T-helper 17 cell (primary cell): ENCODE data around the gene SMDT1. TPM values are rescaled to one million over a fixed set of nuclear protein-coding genes. Genes with fewer than 3 reads are reported as not detected.
"Not testable (repeated sequence)": the region's sequence is repeated elsewhere in the genome, so short reads cannot be mapped to it uniquely, and the experiment has no call there.

ENCODE experiments used
- ATAC-seq: fragments of 150-1000 bp; cut with Tn5 transposase; 2 replicates; pipeline ENCODE4 v1.10.0; 2021; ENCODE audit warnings: mild to moderate bottlenecking, moderate library complexity
- DNase-seq, 3 donors: peaks; one replicate each; pipeline versions ENCODE4 v3.0.0 to v3.0.0-alpha.2; 2020 to 2021
- H3K9me3 ChIP-seq: one replicate; pipeline ENCODE4 v1.7.0; 2013; ENCODE audit warnings: low read length, mild to moderate bottlenecking; ENCODE audit not compliant: control insufficient read depth, poor library complexity, severe bottlenecking
- H3K27ac Mint-ChIP-seq: one replicate; pipeline ENCODE4 v1.8.0; 2022; ENCODE audit warnings: mild to moderate bottlenecking, moderate library complexity, mixed read lengths
- H3K27me3 Mint-ChIP-seq: one replicate; pipeline ENCODE4 v1.8.0; 2022; ENCODE audit warnings: mixed read lengths
- H3K36me3 Mint-ChIP-seq: one replicate; pipeline ENCODE4 v1.8.0; 2022; ENCODE audit warnings: low read depth, mixed read lengths
- H3K4me1 Mint-ChIP-seq: one replicate; pipeline ENCODE4 v1.8.0; 2022; ENCODE audit warnings: mild to moderate bottlenecking, mixed read lengths
- H3K4me3 Mint-ChIP-seq: one replicate; pipeline ENCODE4 v1.8.0; 2022; ENCODE audit warnings: mild to moderate bottlenecking, moderate library complexity, mixed read lengths
- total RNA-seq, 4 donors: library from RNA in 2 of 4; stranded (reverse) in 2 of 4; gene quantifications; one replicate each; pipeline ENCODE4 v1.2.3 and lab custom pipeline; 2022 to 2026

Gene SMDT1
- total RNA-seq, 2 donors from 2014 or later, result 43.7 to 96.1 TPM

GRCh38 chr22:42130639-42131431 is 51.3 kb downstream of the SMDT1 start, which contains the start of gene CYP2D6:
TSS of gene CYP2D6 (minus strand) at chr22:42130810. CDS start at chr22:42130791, 19 bp downstream.
- ATAC-seq, H3K9me3 ChIP-seq: not testable (repeated sequence)

GRCh38 chr22:42131562-42131961 is 52.1 kb downstream of the SMDT1 start:
- Mint-ChIP-seq H3K27me3 (no peaks in the 10 kb centered on the region), H3K4me1 (peaks cover 9% of the 10 kb centered on the region), H3K4me3 (no peak overlapping the region), H3K36me3 (no peaks in the 10 kb centered on the region), H3K27ac (peak overlapping the region; percentile 39)
- no peak for ATAC-seq
- H3K9me3 ChIP-seq, result no peaks in the 10 kb centered on the region
- DNase-seq, result no peak

More at GRCh38 chr22:42130639-42131431, 51.3 kb downstream of the SMDT1 start, which contains the start of gene CYP2D6:
- H3K27me3 Mint-ChIP-seq, H3K4me3 Mint-ChIP-seq, DNase-seq, H3K36me3 Mint-ChIP-seq, H3K4me1 Mint-ChIP-seq: not testable (repeated sequence)
- H3K27ac Mint-ChIP-seq, result peak within 1 kb of the TSS; percentile 39

GRCh38 chr22:42132457-42132856 is 53.0 kb downstream of the SMDT1 start:
- H3K9me3 ChIP-seq, result no peaks in the 10 kb centered on the region
- ATAC-seq (no peak), DNase-seq (no peak)
- Mint-ChIP-seq H3K27me3 (no peaks in the 10 kb centered on the region), H3K4me3 (no peak overlapping the region), H3K4me1 (peaks cover 9% of the 10 kb centered on the region), H3K27ac (no peak overlapping the region), H3K36me3 (no peaks in the 10 kb centered on the region)

Other genes starting within 250 kb of the SMDT1 start
- 100 to 1,000 TPM; 102 to 106 TPM for gene SREBF2, start 246.6 kb upstream of the SMDT1 start, total RNA-seq
- 1 to 10 TPM in 1 of 2 donors, not detected in 1; 1.6 TPM for gene SHISA8, start 164.6 kb upstream of the SMDT1 start, total RNA-seq
- gene TNFRSF13C, start 152.9 kb upstream of the SMDT1 start, total RNA-seq, result 10 to 100 TPM; 10.2 to 23.9 TPM
- 10 to 100 TPM; 26.9 to 28.3 TPM for gene CENPM, start 132.5 kb upstream of the SMDT1 start, total RNA-seq
- gene SEPTIN3, start 110.3 kb upstream of the SMDT1 start, total RNA-seq, result under 1 TPM in 1 of 2 donors, not detected in 1; 0.42 TPM
- 1 to 10 TPM in 1 of 2 donors, under 1 TPM in 1; 0.91 to 1.7 TPM for gene WBP2NL, start 80.9 kb upstream of the SMDT1 start, total RNA-seq
- 10 to 100 TPM in 1 of 2 donors, 1 to 10 TPM in 1; 9.1 to 10.6 TPM for gene NAGA, start 8.9 kb upstream of the SMDT1 start, total RNA-seq
- 1 to 10 TPM in 1 of 2 donors, under 1 TPM in 1; 0.90 to 2.1 TPM for gene PHETA2, start 5.5 kb upstream of the SMDT1 start, total RNA-seq
- gene NDUFA6, start 11.1 kb downstream of the SMDT1 start, total RNA-seq, result 10 to 100 TPM; 47.6 to 59.1 TPM
- gene CYP2D6, start 51.1 kb downstream of the SMDT1 start, total RNA-seq, result 1 to 10 TPM; 5.9 to 9.6 TPM
- gene TCF20, start 191.0 kb downstream of the SMDT1 start, total RNA-seq, result 10 to 100 TPM; 68.7 to 81.9 TPM